GM18505 (cell line): Measurements from ENCODE around the gene DOCK1.
"Not testable (repeated sequence)": the region's sequence is repeated elsewhere in the genome, so short reads cannot be mapped to it uniquely, and the experiment has no call there.

ENCODE experiments used
- ATAC-seq: cut with Tn5 transposase; IDR thresholded peaks from one replicate; pipeline ENCODE4 v1.9.1; 2021; ENCODE audit not compliant: unreplicated experiment
- POLR2A ChIP-seq: IDR thresholded peaks from 4 replicates; pipeline ENCODE4 v1.6.1; 2011; ENCODE audit warnings: borderline replicate concordance; ENCODE audit not compliant: insufficient read depth, insufficient read length; ENCODE audit errors: extremely low read depth

DOCK1 gene

DNA sequence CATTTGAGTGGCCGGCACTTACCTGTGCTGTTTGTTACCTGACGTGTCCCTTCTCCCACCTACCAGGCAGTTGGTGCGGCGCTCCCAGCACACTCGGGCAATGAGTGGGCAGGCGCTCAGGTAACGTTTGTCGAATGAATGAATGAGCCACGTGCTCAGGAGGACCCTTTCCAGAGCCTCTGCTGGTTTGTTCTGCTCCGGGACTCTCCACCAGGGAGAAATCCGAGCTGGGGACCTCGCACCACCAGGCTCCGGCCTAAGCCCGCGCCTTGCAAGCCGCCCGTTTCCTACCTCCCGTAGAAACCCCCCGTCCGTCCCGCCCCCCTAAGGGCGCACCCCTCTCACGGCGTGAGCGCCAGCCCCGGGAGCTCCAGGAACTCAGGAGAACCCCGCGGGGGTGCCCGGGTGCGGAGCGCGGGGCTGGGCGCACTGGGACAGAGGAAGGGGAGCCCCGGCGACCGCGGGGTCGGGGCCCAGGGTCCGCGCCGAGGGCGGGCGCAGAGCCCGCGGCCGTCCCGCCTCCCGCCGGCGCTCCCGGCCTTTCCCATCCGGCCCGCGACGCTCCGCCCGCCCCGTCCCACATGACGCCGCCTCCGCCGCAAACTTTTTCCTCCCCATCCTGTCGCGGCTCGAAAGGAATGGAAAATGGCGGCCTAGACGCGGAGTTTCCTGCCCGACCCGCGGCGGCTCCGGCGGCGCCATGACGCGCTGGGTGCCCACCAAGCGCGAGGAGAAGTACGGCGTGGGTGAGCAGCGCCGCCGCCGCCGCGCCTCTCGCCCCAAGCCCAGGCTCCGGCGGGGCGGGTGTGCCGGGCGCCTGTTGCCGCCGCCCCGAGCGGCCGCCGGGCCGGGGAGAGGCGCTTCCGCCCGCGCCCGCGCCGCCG lies at the start of gene DOCK1:
TSS of gene DOCK1 (plus strand) at position 611 of the 884 bp plus-strand sequence. CDS start at position 701, 90 bp downstream.
- ATAC-seq, result no peak
- TF ChIP-seq POLR2A, result no peak

DNA sequence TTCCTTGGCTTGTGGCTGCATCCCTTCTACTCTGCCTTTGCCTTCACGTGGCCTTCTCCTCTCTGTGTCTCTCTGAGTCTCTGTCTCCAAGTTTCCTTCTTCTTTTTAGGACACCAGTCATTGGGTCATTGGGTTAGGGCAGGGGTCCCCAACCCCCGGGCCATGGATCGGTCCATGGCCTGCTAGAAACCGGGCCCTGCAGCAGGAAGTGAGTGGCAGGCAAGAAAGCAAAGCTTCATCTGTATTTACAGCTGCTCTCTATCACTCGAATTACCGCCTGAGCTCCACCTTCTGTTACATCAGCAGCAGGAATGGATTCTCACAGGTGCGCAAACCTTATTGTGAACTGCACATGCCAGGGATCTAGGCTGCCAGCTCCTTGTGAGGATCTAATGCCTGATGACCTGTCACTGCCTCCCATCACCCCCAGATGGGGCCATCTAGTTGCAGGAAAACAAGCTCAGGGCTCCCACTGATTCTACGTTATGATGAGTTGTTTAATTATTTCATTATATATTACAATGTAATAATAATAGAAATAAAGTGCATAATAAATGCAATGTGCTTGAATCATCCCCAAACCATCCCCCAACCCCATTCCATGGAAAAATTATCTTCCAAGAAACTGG lies 47.9 kb upstream of the DOCK1 start:
- ATAC-seq, result no peak
- TF ChIP-seq POLR2A, result no peak

DNA sequence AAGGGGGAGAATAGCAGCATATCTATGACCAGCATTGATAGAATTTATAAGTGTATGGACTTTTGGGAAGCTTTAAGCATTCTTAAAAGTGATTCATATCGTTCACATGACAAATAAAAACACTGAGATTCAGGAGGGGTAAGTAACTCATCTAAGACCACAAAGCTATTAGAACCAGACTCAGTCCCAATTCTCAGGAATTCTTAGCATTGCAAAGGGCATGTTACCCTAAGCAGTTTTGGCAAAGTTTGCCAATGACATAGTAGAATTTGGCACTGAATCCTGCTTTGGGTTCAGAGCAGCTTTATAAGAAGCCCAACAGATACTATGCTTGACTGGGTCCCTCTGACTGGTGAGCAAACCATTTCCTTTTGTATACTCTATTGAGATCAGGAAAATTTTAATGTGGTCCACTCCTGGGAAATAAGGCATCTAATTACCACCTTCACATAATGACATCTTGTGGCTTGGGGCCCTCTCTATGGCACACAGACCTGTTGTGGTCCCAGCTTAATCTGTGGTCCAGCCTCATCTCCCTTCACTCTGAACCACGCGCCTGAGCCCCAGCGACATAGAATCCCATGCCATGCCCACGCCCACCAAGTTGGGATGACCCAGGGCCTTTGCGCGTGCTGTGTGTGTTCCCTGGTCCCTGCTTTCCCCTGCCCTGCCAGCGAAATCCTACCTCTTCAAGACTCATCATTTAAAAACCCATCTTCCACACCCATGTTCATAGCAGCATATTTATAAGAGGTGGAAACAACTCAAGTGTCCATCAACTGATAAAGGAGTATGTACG lies 37.5 kb upstream of the DOCK1 start:
- no peak for TF ChIP-seq POLR2A
- ATAC-seq, result no peak

DNA sequence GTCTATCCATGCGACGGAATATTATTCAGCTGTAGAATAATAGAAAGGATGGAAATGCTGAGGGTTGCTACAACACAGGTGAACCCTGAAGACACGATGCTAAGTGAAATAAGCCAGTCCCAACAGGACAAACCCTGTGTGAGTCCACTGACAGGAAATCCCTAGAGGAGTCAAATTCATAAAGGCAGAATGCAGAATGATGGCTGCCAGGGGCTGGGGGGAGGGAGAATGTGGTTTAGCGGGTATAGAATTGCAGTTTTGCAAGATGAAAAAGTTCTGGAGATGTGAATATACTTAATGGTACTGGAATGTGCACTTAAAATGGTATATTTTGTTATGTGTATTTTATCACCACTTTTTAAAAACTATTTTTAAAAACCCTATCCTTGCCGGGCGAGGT lies 36.9 kb upstream of the DOCK1 start:
- no peak for TF ChIP-seq POLR2A
- no peak for ATAC-seq

DNA sequence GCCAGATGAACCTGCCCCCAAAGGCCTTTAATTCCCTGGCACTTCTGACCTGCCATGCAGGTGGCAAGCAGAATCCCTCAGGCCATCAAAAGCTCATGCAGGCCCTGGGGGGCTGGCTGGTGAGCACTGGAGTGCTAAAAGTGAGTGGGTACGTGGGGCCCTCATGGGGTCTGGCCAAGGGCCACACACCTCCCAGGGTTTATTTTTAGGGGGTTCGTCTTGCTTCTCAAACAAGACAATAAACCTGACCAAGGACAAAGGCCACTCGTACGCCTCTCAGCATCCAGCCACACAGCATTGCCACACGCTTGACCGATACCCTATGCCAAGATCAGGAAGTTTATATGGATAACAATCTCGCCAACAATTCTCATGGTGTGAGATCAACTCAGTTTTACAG lies 33.1 kb upstream of the DOCK1 start:
- no peak for TF ChIP-seq POLR2A
- no peak for ATAC-seq

DNA sequence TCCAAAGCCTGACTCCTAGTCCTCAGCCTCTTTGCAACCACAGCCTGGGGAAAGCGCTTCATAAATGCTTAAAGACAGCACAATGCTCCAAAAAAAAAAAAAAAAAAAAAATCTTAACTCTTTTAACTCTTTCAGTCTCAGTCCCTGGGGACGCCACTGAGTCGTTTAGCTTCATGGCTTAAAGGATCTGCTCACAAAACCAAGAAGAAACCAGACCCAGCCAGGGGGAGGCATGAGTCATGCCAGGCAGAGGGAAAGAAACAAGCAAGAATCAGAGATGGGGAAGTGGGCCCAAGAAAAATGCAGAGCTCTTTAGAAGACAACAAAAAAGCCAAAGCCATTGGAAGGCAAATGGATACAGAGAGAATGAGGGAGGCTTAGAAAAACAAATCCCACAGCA lies 32.5 kb upstream of the DOCK1 start:
- ATAC-seq, result no peak
- no peak for TF ChIP-seq POLR2A

DNA sequence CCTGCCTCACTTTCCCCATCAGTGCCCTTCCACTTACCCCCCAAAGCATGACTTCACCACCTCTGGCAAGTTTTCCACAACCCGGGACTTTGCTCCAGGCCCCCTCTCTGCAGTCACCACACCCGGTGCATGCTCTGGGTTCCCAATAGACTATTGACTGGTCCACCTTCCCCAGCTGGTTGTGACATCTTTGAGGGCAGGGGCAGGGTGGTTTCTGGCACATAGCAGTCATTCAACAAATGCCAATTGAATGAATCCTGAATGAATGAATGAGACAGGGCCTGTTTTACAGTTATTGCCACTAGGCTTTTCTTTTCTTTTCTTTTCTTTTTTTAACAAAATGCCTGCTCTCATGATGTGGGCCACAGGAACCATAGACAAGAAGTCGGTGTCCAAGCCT lies 28.8 kb upstream of the DOCK1 start:
- TF ChIP-seq POLR2A, result no peak

DNA sequence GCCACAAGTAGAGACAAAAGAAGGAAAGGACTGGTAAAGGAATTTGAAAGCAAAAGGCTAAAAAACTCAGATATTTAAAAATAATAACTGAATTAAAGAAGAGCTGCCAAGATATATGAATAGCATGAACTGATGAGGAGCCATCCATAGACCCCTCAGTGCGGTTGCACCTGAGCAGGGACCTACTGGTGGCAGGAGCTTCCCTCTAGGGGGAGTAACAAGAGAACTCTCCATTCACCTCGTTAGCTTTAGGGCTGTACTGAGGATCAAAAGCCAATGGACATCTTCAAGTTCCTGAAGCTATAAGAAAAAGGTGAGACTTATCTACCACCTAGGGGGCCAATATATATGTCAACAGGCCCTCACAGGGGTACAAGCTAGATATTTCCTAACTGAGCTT lies 27.8 kb upstream of the DOCK1 start:
- no peak for ATAC-seq
- TF ChIP-seq POLR2A, result no peak

More for the DNA sequence above, 28.8 kb upstream of the DOCK1 start:
- ATAC-seq, result no peak

DNA sequence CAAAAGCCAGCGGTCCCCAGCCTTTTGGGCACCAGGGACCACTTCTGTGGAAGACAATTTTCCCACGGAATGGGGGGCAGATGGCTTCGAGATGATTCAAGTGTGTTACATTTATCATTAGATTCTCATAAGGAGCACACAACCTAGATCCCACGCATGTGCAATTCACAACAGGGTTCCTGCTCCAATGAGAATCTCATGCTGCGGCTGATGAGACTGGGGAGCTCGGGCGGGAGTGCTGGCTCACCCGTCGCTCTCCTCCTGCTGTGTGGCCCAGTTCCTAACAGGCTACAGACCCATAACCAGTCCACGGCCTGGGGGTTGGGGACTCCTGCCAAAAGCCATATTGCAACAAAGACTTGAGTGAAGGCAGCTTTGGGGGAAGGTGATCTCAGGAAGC lies 26.6 kb upstream of the DOCK1 start:
- no peak for ATAC-seq
- TF ChIP-seq POLR2A, result no peak

DNA sequence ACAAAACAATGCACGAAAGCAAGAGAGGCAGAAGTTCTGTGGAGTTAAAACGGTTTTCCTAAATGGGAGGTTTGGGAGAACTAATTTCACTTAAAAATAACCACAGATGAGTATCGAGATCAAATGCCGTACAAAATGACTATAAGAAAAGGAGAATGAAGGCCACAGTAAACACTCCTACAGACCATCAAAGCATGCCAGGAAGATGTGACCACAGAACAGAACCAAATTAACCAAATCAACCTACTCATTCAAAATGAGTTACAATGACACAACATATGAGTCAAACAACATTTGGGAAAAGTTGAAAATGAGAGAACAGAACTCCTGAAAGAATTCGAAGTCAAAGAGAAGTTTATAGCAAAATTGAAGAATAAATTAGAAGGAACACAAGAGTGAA lies 24.3 kb upstream of the DOCK1 start:
- TF ChIP-seq POLR2A, result no peak

DNA sequence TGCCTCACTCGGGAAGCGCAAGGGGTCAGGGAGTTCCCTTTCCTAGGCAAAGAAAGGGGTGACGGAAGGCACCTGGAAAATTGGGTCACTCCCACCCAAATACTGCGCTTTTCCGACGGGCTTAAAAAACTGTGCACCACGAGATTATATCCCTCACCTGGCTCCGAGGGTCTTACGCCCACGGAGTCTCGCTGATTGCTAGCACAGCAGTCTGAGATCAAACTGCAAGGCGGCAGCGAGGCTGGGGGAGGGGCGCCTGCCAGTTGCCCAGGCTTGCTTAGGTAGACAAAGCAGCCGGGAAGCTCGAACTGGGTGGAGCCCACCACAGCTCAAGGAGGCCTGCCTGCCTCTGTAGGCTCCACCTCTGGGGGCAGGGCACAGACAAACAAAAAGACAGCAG lies 23.2 kb upstream of the DOCK1 start:
- ATAC-seq, result not testable (repeated sequence)

More for the DNA sequence above, 24.3 kb upstream of the DOCK1 start:
- no peak for ATAC-seq

DNA sequence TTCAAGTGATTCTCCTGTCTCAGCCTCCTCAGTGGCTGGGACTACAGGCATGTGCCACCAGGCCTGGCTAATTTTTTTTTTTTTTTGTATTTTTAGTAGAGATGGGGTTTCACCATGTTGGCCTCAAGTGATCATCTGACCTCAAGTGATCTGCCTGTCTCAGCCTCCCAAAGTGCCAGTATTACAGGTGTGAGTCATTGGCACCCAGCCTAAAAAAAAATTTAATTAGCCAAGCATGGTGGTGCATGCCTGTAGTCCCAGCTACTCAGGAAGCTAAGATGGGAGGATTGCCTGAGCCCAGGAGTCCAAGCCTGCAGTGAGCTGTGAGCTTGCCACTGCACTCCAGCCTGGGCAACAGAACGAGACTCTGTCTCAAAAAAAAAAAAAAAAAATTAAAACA lies 16.8 kb upstream of the DOCK1 start:
- ATAC-seq, result not testable (repeated sequence)

DNA sequence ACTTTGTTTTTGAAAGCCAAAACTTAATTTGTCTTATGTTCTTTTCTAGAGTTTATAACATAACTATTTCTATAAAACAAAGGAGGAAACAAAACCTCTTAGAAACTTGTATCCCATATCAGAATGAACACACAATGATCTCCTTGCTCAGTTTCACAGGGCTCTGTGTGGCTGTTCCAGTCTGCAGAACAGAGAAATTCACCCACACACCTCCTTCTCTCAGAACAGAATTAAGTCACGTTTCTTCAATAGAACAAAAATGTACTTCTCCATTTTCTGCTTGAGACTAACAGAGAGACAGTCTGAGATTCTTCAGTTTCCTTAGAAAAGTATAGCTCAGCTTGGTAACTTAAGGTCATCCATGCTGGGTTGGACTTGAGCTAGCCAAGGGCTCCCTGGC lies 15.8 kb upstream of the DOCK1 start:
- TF ChIP-seq POLR2A, result no peak
- no peak for ATAC-seq

DNA sequence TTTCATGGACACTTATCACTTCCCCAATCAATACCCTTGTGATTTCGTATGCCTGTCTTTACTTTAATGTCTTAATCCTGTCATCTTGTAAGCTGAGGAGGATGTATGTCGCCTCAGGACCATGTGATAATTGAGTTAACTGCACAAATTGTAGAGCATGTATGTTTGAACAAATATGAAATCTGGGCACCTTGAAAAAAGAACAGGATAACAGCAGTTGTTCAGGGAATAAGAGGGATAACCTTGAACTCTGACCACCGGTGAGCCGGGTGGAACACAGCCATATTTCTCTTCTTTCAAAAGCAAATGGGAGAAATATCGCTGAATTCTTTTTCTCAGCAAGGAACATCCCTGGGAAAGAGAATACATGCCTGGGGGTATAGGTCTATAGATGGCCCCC lies 14.4 kb upstream of the DOCK1 start:
- not testable (repeated sequence) for ATAC-seq
